ENCODE results near the gene MAST4. TPM values are rescaled to one million over a fixed set of nuclear protein-coding genes. Genes with fewer than 3 reads are reported as not detected.

The MAST4 gene
- total and polyA plus RNA-seq, 2 of the 4 experiments (the other 2 are of a cell fraction): 4.8 to 6.8 TPM

DNA sequence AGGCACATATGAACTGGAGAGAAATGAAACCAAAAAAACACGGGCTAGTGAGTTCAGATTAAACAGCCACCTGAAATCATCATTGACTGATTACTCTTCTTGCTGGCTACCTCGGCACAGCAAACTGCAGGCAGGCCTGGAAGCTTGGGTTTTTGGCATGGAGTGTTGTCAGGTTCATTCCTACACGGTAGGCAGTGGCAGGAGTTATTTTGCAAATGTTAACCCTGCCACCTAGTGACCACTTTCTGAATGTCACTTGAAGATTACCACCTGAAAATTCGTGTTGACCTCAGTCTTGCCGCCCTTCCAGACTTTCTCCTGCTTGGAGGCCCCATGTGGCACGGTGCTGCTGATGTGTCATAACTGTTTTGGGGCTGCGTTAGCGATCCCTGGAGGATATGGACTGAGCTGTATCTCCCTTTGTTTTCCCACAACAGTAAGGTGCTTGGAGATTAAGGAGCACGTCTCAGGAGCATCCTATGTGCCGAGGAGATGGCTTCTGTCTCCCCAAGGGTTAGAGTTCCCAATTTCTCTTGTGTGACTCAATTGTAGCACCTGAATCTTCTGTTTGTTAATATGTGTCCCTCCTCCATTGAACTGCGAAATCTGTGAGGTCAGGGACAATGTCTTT is 613.1 kb downstream of the MAST4 start:
- peaks cover 2% of the 10 kb centered on the region; the same call in 1 of the 2 replicates for H3K4me1 ChIP-seq (ENCODE audit: control insufficient read depth, insufficient read depth, low read length)
- no peaks in the 10 kb centered on the region for H4K20me1 ChIP-seq (ENCODE audit: insufficient read depth, low read length)
- DNase-seq: peak; percentile 72
- no peak overlapping the region for H3K27ac ChIP-seq (ENCODE audit: insufficient read depth, low read length)
- H3K18ac ChIP-seq (ENCODE audit: low read depth, low read length): no peak overlapping the region
- no peaks in the 10 kb centered on the region for H3K36me3 ChIP-seq (ENCODE audit: control insufficient read depth, insufficient read depth, low read length)
- 0% methylated on average over 1 of the region's 11 CpGs; no CpG with 5 or more reads in 1 of the 2 experiments for WGBS, 2 experiments (ENCODE audit: extremely low coverage in 2 of 2, insufficient read length in 1 of 2)
- CTCF ChIA-PET: interaction anchor here (0.6 kb wide), 2 partner anchors 45 to 280 kb away, joined by 3 to 4 read pairs; no protein-coding TSS in a partner anchor
- no peak overlapping the region for H2BK15ac ChIP-seq (ENCODE audit: low read depth, low read length)
- intact Hi-C loops (cut with micrococcal nuclease): loop anchor here (1.0 to 2.0 kb wide), 6 partner anchors 43 to 902 kb away; no protein-coding TSS in a partner anchor
- H3K14ac ChIP-seq (replicated peaks; ENCODE audit: low read depth, low read length): no peak overlapping the region
- no peak overlapping the region for H4K5ac ChIP-seq (ENCODE audit: low read depth, low read length)
- no peak overlapping the region for H3K9ac ChIP-seq (ENCODE audit: low read depth, low read length)
- no peaks in the 10 kb centered on the region for H3K79me1 ChIP-seq (ENCODE audit: low read depth in 1 of 2, low read length in 2 of 2)
- dilution Hi-C loops (cut with HindIII; ENCODE audit: low sequenced_read_pairs, unreplicated experiment): no loop called here
- H3K27me3 ChIP-seq (ENCODE audit: control insufficient read depth, insufficient read depth, low read length): no peaks in the 10 kb centered on the region
- no peak overlapping the region for H2AK9ac ChIP-seq (replicated peaks; ENCODE audit: low read depth, low read length, poor library complexity)
- in situ Hi-C loops (cut with MboI; ENCODE audit: low sequenced_read_pairs): loop anchor here (5.0 to 25.0 kb wide), 2 partner anchors 402 to 897 kb away; no protein-coding TSS in a partner anchor
- H3K4me3 ChIP-seq (ENCODE audit: insufficient read depth, low read depth, low read length): no peak overlapping the region
- H3K9me3 ChIP-seq (ENCODE audit: control insufficient read depth, insufficient read depth, low read length): no peaks in the 10 kb centered on the region
- peak overlapping the region; percentile 58 for H3K4me2 ChIP-seq (ENCODE audit: low read depth, low read length)
- H2BK120ac ChIP-seq (ENCODE audit: low read depth, low read length): no peak overlapping the region
- H2AK5ac ChIP-seq (ENCODE audit: low read depth, low read length): peak overlapping the region; percentile 48; the same call in 1 of the 2 replicates
- no peak overlapping the region for H3K4ac ChIP-seq (ENCODE audit: low read depth, low read length)
- ATAC-seq (ENCODE audit: low read depth): peak; percentile 83
- peak overlapping the region; percentile 46 for H2AFZ ChIP-seq (replicated peaks; ENCODE audit: low read length, poor library complexity)
- BruUV-seq (replicated peaks): no TSS peak
- no peak overlapping the region for H4K8ac ChIP-seq (ENCODE audit: low read depth in 2 of 2, low read length in 2 of 2)
- no peak overlapping the region for H3K56ac ChIP-seq (ENCODE audit: extremely low read depth, insufficient read depth, low read length)
- no peak overlapping the region for H4K91ac ChIP-seq (ENCODE audit: insufficient read depth, low read depth, low read length)
- no peak overlapping the region for H2BK5ac ChIP-seq (ENCODE audit: low read depth, low read length, poor library complexity, severe bottlenecking)
- no peaks in the 10 kb centered on the region for H3K9me1 ChIP-seq (ENCODE audit: insufficient read depth, low read length)
- H2BK20ac ChIP-seq (ENCODE audit: low read depth, low read length): no peak overlapping the region
- no peak overlapping the region for H3K23ac ChIP-seq (ENCODE audit: low read depth, low read length)
- POLR2A ChIA-PET (ENCODE audit: unreplicated experiment): no interaction called here
- TF ChIP-seq MAZ (IDR thresholded peaks at IDR 0.05; ENCODE audit: borderline replicate concordance, low read depth, low read length) (no peak), MAFK (IDR thresholded peaks at IDR 0.05; ENCODE audit: low read depth, low read length) (no peak), MXI1 (IDR thresholded peaks at IDR 0.05; ENCODE audit: borderline replicate concordance, low read depth, low read length) (no peak), SMC3 (IDR thresholded peaks at IDR 0.05; ENCODE audit: low read depth, low read length) (peak; percentile 60), RCOR1 (IDR thresholded peaks at IDR 0.05; ENCODE audit: insufficient replicate concordance, low read length) (no peak), RFX5 (IDR thresholded peaks at IDR 0.05; ENCODE audit: low read depth, low read length) (no peak), CTCF (conservative IDR thresholded peaks at IDR 0.05; ENCODE audit: low read depth, low read length) (peak; percentile 79), RAD21 (IDR thresholded peaks at IDR 0.05; ENCODE audit: low read length) (peak; percentile 83), USF2 (IDR thresholded peaks at IDR 0.05; ENCODE audit: low read depth, low read length) (no peak), CEBPB (IDR thresholded peaks at IDR 0.05; ENCODE audit: low read depth, low read length) (no peak), ELK1 (IDR thresholded peaks at IDR 0.05; ENCODE audit: borderline replicate concordance, low read depth, low read length) (no peak), NFE2L2 (IDR thresholded peaks at IDR 0.05; ENCODE audit: low read depth, low read length) (no peak), POLR2A (IDR thresholded peaks at IDR 0.05; ENCODE audit: low read depth, low read length) (no peak), FOS (IDR thresholded peaks at IDR 0.05; ENCODE audit: low read depth, low read length) (no peak), CHD1 (IDR thresholded peaks at IDR 0.05; ENCODE audit: low read depth, low read length) (no peak)

Data from IMR-90 (cell line).